OCI-LY7 (cell line): ENCODE data around the gene SGMS1. TPM values are rescaled to one million over a fixed set of nuclear protein-coding genes. Genes with fewer than 3 reads are reported as not detected.

Experiments used
- BruUV-seq: library from RNA; stranded (reverse); fragments of 400-500 nt; replicated peaks from 2 replicates; lab custom pipeline; 2021; lab: Mats Ljungman, UMichigan
- CTCF ChIA-PET: fragments of 300-600 bp; sonication (Branson Sonifier 250); formaldehyde crosslinking; loops from one replicate; lab custom pipeline; 2022; ENCODE audit warnings: antibody characterized with exemption; ENCODE audit not compliant: unreplicated experiment; lab: Charles Lee
- POLR2A ChIA-PET: fragments of 300-600 bp; sonication (Branson Sonifier 250); formaldehyde crosslinking; loops from one replicate; lab custom pipeline; 2022; ENCODE audit warnings: antibody characterized with exemption; lab: Charles Lee
- DNase-seq: peaks from one replicate; pipeline ENCODE4 v3.0.0-alpha.2; 2015; ENCODE audit warnings: low spot score
- H2AFZ ChIP-seq: fragments of 200-600 bp; sonication (generic), shearing (Covaris generic); 2 replicates; pipeline ENCODE4 v1.6.1; 2014; ENCODE audit warnings: mild to moderate bottlenecking, antibody characterized with exemption, low read length, moderate library complexity
- H3K27ac ChIP-seq: fragments of 200-600 bp; sonication (generic); 2 replicates; pipeline ENCODE4 v1.5.1; 2014; ENCODE audit warnings: mixed run types, low read depth, mild to moderate bottlenecking, moderate library complexity, low read length, inconsistent platforms; ENCODE audit not compliant: poor library complexity, severe bottlenecking
- H3K36me3 ChIP-seq: fragments of 200-600 bp; sonication (generic); 2 replicates; pipeline ENCODE4 v1.6.1; 2014; ENCODE audit warnings: mild to moderate bottlenecking, antibody characterized with exemption, low read length, moderate library complexity, mixed read lengths; ENCODE audit not compliant: insufficient read depth
- H3K4me1 ChIP-seq: fragments of 200-600 bp; sonication (generic); 2 replicates; pipeline ENCODE4 v1.5.1; 2014; ENCODE audit warnings: mild to moderate bottlenecking, low read length; ENCODE audit not compliant: insufficient read depth, poor library complexity, severe bottlenecking
- H3K4me2 ChIP-seq: fragments of 200-600 bp; sonication (generic); 2 replicates; pipeline ENCODE4 v1.6.1; 2014; ENCODE audit warnings: mild to moderate bottlenecking, low read length
- H3K4me3 ChIP-seq: fragments of 200-600 bp; sonication (generic); 2 replicates; pipeline ENCODE4 v1.5.1; 2014; ENCODE audit warnings: mild to moderate bottlenecking, low read depth, low read length; ENCODE audit not compliant: poor library complexity, severe bottlenecking
- H3K79me2 ChIP-seq: fragments of 200-600 bp; sonication (generic); 2 replicates; pipeline ENCODE4 v1.6.1; 2016; ENCODE audit warnings: low read depth, mild to moderate bottlenecking, low read length, moderate library complexity, mixed read lengths; ENCODE audit not compliant: insufficient read depth
- H3K9me2 ChIP-seq: fragments of 200-600 bp; sonication (generic); 2 replicates; pipeline ENCODE4 v1.6.1; 2016; ENCODE audit warnings: mild to moderate bottlenecking, low read length, mixed read lengths; ENCODE audit not compliant: insufficient read depth
- H3K9me3 ChIP-seq: fragments of 200-600 bp; sonication (generic); 2 replicates; pipeline ENCODE4 v1.6.1; 2014; ENCODE audit warnings: mild to moderate bottlenecking, mixed run types, low read length, mixed read lengths
- H4K20me1 ChIP-seq: fragments of 200-600 bp; sonication (generic); 2 replicates; pipeline ENCODE4 v1.6.1; 2014; ENCODE audit warnings: mild to moderate bottlenecking, antibody characterized with exemption, low read length, moderate library complexity, mixed read lengths; ENCODE audit not compliant: insufficient read depth
- EZH2phosphoT487 ChIP-seq: fragments of 200-600 bp; sonication (generic); IDR thresholded peaks from 2 replicates; pipeline ENCODE4 v1.6.1; 2018; ENCODE audit warnings: low read depth, borderline replicate concordance, mild to moderate bottlenecking, mixed run types, antibody characterized with exemption, low read length, moderate library complexity, mixed read lengths
- intact Hi-C: fragments of 100-400 bp; cut with micrococcal nuclease; formaldehyde crosslinking; loops from one replicate; pipeline ENCODE4 v1.10.0; 2022; ENCODE audit not compliant: unreplicated experiment
- total RNA-seq, 2 experiments: library from RNA; depleted of rRNA in 1 of 2; stranded (reverse); fragments of >200 nt in 1 of 2; shearing (Covaris generic) in 1 of 2; gene quantifications; 2 replicates each; pipeline ENCODE4 v1.2.3, GENCODE V29; 2014 to 2022
- TF ChIP-seq, protein P1 (sequence below): fragments of 200-600 bp; sonication (generic); conservative IDR thresholded peaks from 2 replicates; pipeline ENCODE4 v1.5.1; 2014; ENCODE audit warnings: mild to moderate bottlenecking, antibody characterized with exemption, low read length, moderate library complexity, mixed read lengths

Gene SGMS1
- total RNA-seq, 2 experiments from 2014 or later, result 45.4 to 57.5 TPM

DNA sequence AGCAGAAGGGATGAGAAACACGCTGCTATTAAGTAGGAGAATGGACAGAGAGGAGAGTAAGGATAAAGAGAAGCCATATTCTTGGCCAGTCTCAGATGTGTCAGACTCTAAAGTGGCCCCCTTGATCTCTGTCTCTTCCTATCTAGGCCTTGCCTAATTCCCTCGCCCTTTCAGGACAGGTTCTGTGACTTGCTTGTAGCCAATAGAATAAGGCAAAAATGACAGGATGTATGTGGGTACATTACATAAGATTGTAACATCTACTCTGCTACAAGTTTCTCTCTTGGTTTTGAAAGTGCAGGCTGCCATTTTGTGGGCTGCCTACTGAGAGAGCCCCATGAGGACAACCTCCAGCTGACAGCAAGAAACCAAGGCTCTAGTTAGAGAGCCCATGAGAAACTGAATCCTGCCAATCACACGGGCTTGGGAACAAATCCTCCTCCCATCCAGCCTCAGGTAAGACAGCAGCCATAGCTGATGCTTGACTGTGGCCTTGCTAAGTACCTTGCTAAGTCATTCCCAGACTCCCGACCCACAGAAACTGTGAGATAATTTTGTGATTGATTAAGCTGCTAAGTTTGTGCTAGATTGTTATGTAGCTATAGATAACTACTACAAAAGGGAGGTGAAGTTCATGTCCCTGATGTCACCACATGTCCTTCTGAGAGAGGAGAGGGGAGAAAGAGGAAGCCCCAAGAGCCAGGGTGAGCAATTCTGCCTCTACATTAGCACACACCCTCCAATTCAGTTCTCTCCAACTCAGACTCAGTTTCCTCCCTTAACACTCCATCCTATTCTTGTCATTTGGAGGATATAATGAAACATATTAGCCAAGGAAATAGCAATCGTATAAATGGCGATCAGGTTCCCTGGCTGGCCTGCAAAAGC lies 185.5 kb downstream of the SGMS1 start:
- BruUV-seq, result no TSS peak
- H4K20me1 ChIP-seq, result no peaks in the 10 kb centered on the region
- no peaks in the 10 kb centered on the region for H3K9me2 ChIP-seq
- TF ChIP-seq, protein P1, sequence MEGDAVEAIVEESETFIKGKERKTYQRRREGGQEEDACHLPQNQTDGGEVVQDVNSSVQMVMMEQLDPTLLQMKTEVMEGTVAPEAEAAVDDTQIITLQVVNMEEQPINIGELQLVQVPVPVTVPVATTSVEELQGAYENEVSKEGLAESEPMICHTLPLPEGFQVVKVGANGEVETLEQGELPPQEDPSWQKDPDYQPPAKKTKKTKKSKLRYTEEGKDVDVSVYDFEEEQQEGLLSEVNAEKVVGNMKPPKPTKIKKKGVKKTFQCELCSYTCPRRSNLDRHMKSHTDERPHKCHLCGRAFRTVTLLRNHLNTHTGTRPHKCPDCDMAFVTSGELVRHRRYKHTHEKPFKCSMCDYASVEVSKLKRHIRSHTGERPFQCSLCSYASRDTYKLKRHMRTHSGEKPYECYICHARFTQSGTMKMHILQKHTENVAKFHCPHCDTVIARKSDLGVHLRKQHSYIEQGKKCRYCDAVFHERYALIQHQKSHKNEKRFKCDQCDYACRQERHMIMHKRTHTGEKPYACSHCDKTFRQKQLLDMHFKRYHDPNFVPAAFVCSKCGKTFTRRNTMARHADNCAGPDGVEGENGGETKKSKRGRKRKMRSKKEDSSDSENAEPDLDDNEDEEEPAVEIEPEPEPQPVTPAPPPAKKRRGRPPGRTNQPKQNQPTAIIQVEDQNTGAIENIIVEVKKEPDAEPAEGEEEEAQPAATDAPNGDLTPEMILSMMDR, result no peak
- no peak for TF ChIP-seq EZH2phosphoT487
- no peak overlapping the region for H2AFZ ChIP-seq
- H3K9me3 ChIP-seq, result peaks cover 5% of the 10 kb centered on the region; the same call in 1 of the 2 replicates
- H3K4me2 ChIP-seq, result no peak overlapping the region
- ChIA-PET POLR2A (no interaction called here), CTCF (no interaction called here)
- no peaks in the 10 kb centered on the region for H3K4me1 ChIP-seq
- DNase-seq, result no peak
- H3K36me3 ChIP-seq, result no peaks in the 10 kb centered on the region; the same call in 1 of the 2 replicates
- no peak overlapping the region for H3K27ac ChIP-seq
- intact Hi-C loops, result no loop called here
- no peaks in the 10 kb centered on the region for H3K79me2 ChIP-seq
- no peak overlapping the region for H3K4me3 ChIP-seq

DNA sequence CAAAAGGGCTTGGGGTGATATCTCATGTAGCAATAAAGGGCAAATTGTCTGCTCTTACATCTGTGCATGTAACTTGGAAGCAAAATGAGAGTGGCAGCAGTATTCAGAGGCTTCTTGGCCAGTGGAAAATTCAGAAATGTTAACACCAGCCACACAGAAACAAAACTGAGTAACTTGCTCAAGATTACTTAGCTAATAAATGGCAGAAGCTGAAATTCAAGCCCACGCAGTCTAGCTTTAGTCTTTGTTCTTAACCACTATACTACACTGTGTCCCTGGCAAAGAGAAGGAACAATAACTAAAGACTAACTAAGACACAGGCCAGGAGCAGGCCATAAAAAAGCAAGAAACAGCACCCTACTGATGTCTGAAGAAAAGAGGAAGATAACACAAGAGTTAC lies 186.5 kb downstream of the SGMS1 start:
- Histone ChIP-seq H3K36me3 (0 out of 2 replicates have a peak, but pooled peaks cover 6% of the 10 kb centered on the region), H2AFZ (no peak overlapping the region), H3K4me3 (no peak overlapping the region), H3K4me1 (no peaks in the 10 kb centered on the region), H3K4me2 (no peak overlapping the region), H3K9me2 (no peaks in the 10 kb centered on the region), H3K27ac (no peak overlapping the region), H3K9me3 (no peaks in the 10 kb centered on the region), H4K20me1 (no peaks in the 10 kb centered on the region), H3K79me2 (no peaks in the 10 kb centered on the region)
- ChIA-PET POLR2A (interaction anchor here (0.6 to 0.9 kb wide), 2 partner anchors 17 to 39 kb away, joined by 3 read pairs; no protein-coding TSS in a partner anchor), CTCF (no interaction called here)
- intact Hi-C loops, result no loop called here
- no peak for TF ChIP-seq EZH2phosphoT487
- TF ChIP-seq, protein P1, result no peak
- no TSS peak for BruUV-seq
- no peak for DNase-seq

DNA sequence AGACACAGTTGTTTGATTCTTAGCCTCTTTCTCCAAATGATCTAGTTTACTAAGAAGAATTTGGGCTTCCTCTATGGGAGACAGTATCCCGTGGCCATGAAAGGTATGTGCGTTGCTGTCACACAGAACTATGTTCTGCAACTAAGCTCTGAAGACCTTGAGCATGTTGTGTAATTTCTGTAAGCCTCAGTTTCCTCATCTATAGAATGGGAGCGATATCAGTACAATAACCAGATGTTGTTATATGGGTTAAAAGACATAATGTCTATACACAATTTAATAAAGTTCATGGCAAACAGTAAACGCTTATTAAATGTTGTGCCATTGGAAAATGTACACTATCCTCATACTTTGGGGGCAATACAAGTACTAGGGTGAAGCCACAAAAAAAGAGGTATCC lies 187.0 kb downstream of the SGMS1 start:
- Histone ChIP-seq H3K9me2 (no peaks in the 10 kb centered on the region), H3K4me2 (no peak overlapping the region), H3K4me1 (no peaks in the 10 kb centered on the region), H2AFZ (no peak overlapping the region), H3K9me3 (no peaks in the 10 kb centered on the region), H4K20me1 (no peaks in the 10 kb centered on the region), H3K4me3 (no peak overlapping the region), H3K36me3 (0 out of 2 replicates have a peak, but pooled peaks cover 6% of the 10 kb centered on the region), H3K27ac (no peak overlapping the region), H3K79me2 (no peaks in the 10 kb centered on the region)
- ChIA-PET CTCF (no interaction called here), POLR2A (interaction anchor here (0.6 to 0.9 kb wide), 2 partner anchors 17 to 39 kb away, joined by 3 read pairs; no protein-coding TSS in a partner anchor)
- intact Hi-C loops, result no loop called here
- DNase-seq, result no peak
- no TSS peak for BruUV-seq
- TF ChIP-seq, protein P1, result no peak
- TF ChIP-seq EZH2phosphoT487, result no peak
